NCI-H460 (cell line): ENCODE measurements around the gene USP10. TPM values are rescaled to one million over a fixed set of nuclear protein-coding genes. Genes with fewer than 3 reads are reported as not detected.
"Not testable (repeated sequence)": the region's sequence is repeated elsewhere in the genome, so short reads cannot be mapped to it uniquely, and the experiment has no call there.

Experiments used
- DNase-seq: peaks from one replicate; pipeline ENCODE4 v3.0.0-alpha.2; 2016; ENCODE audit warnings: low read depth; ENCODE audit errors: extremely low read depth
- total RNA-seq: library from RNA; depleted of rRNA; stranded (reverse); fragments of >200 nt; shearing (Covaris generic); gene quantifications from 2 replicates; pipeline ENCODE4 v1.2.3, GENCODE V29; 2014

Gene USP10
- total RNA-seq, 1 experiment from 2014 or later = 63.9 TPM

- no peak for DNase-seq
Observed at GRCh38 chr16:84746231-84746630, 46.4 kb downstream of the USP10 start.

- no peak for DNase-seq
Observed at GRCh38 chr16:84746875-84747274, 47.1 kb downstream of the USP10 start.

DNA sequence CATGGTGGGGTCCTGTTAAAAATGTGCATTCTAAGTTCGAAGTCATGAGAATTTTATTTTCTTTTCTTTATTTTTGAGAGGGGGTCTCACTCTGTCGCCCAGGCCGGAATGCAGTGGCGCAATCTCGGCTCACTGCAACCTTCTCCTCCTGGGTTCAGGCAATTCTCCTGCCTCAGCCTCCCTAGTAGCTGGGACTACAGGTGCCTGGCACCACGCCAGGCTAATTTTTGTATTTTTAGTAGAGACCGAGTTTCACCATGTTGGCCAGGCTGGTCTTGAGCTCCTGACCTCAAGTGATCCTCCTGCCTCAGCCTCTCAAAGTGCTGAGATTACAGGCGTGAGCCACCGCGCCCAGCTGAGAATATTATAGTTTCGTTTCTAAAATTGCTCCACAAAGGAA is 48.4 kb downstream of the USP10 start:
- DNase-seq = not testable (repeated sequence)

- DNase-seq = no peak
Observed at GRCh38 chr16:84749072-84749471, 49.3 kb downstream of the USP10 start.

DNA sequence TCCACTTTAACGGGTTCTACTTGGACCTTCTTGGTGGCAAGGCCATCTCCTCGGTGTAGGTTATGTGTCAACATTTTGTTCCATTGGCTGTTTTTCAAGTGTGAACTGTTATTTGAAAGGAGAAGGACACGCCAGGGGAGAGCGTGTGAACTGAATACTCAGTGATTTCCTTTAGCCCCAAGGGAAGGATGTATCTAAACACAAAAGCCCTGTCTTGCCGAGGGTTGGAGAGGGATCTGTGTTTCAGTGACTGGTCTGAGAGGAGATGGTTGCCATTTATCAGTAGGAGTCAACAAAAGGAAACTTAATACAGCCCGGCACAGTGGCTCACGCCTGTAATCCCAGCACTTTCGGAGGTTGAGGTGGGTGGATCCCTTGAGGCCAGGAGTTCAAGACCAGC is 50.0 kb downstream of the USP10 start:
- DNase-seq = no peak

DNA sequence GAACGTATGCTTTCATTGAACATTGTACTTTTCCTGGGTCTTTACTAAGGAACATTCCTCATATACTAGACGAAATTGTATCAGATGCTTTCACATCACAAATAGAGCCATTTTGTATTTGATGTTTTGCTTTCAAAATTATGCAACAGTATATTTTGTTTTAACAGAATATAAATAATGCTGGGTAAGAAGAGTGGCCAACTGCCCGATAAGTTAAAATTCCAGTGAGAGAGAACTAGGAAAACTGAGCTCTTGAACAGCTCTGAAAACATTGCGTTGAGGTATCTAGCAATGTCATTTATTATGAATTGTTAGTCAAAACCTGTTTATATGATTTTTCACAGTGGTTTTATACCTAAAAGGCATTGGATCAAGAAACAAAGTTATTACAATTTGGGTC is 50.8 kb downstream of the USP10 start:
- no peak for DNase-seq

- DNase-seq = no peak
Observed at GRCh38 chr16:84751241-84751640, 51.4 kb downstream of the USP10 start.

GRCh38 chr16:84751947-84752346 is 52.1 kb downstream of the USP10 start:
- DNase-seq = no peak

DNA sequence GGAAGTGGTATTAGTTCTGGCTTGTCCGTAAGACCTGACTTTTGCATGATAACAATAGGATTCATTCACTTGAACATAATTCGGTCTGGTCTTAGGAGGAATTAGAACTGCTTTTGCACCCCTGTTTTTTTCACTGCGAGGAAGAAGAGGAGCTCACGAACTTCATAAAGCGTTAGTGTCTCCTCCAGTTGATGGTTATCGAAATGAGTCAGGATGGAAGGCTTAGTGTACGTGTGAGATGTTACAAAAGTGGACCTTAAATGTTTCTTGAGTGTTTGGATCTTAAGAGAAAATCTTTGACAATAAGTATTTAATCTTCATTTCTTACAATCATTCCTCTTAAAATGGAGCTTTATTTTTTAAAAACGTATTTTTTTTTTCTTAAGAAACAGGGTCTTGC is 52.8 kb downstream of the USP10 start:
- DNase-seq = no peak

GRCh38 chr16:84753412-84754326 is 53.9 kb downstream of the USP10 start:
- DNase-seq = no peak

GRCh38 chr16:84754353-84754856 is 54.6 kb downstream of the USP10 start:
- peak; percentile 75 for DNase-seq

- no peak for DNase-seq
Observed at GRCh38 chr16:84754956-84755672, 55.3 kb downstream of the USP10 start.

DNA sequence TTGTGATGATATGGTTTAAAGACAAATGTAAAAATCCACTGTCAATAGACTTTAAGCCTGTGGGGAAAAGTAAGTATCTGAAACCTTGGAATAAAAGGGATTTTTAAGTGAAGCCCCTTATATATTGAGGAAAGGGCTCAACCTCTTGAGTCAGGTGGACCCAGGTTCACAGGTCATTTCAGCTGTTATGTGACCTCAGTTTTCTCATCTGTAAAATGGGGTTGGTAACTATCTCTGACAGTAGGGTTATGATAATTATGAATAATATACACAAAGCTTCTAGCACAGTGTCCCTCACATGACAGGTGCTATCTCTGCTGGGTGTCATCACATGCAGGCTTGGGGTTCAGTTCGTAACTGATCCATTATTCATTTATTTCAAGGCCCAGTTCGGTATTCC is 57.0 kb downstream of the USP10 start:
- DNase-seq = no peak

- DNase-seq = no peak
Observed at GRCh38 chr16:84758627-84759026, 58.8 kb downstream of the USP10 start.

GRCh38 chr16:84759061-84759460 is 59.3 kb downstream of the USP10 start:
- DNase-seq = no peak

- DNase-seq = no peak
Observed at GRCh38 chr16:84759906-84760305, 60.1 kb downstream of the USP10 start.

GRCh38 chr16:84761448-84762368 is 61.9 kb downstream of the USP10 start:
- no peak for DNase-seq

GRCh38 chr16:84763164-84763563 is 63.4 kb downstream of the USP10 start:
- no peak for DNase-seq

- DNase-seq = no peak
Observed at GRCh38 chr16:84763629-84764028, 63.8 kb downstream of the USP10 start.

GRCh38 chr16:84764970-84765369 is 65.2 kb downstream of the USP10 start:
- no peak for DNase-seq
